ENCODE data around the gene CSF1. TPM values are rescaled to one million over a fixed set of nuclear protein-coding genes. Genes with fewer than 3 reads are reported as not detected.
"Not testable (repeated sequence)": the region's sequence is repeated elsewhere in the genome, so short reads cannot be mapped to it uniquely, and the experiment has no call there.

CSF1 gene, protein sequence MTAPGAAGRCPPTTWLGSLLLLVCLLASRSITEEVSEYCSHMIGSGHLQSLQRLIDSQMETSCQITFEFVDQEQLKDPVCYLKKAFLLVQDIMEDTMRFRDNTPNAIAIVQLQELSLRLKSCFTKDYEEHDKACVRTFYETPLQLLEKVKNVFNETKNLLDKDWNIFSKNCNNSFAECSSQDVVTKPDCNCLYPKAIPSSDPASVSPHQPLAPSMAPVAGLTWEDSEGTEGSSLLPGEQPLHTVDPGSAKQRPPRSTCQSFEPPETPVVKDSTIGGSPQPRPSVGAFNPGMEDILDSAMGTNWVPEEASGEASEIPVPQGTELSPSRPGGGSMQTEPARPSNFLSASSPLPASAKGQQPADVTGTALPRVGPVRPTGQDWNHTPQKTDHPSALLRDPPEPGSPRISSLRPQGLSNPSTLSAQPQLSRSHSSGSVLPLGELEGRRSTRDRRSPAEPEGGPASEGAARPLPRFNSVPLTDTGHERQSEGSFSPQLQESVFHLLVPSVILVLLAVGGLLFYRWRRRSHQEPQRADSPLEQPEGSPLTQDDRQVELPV
- 13.8 and 42.1 TPM in 2 replicates for total RNA-seq (2014; rRNA removed; shearing (Covaris generic); ENCODE audit: low replicate concordance)

DNA sequence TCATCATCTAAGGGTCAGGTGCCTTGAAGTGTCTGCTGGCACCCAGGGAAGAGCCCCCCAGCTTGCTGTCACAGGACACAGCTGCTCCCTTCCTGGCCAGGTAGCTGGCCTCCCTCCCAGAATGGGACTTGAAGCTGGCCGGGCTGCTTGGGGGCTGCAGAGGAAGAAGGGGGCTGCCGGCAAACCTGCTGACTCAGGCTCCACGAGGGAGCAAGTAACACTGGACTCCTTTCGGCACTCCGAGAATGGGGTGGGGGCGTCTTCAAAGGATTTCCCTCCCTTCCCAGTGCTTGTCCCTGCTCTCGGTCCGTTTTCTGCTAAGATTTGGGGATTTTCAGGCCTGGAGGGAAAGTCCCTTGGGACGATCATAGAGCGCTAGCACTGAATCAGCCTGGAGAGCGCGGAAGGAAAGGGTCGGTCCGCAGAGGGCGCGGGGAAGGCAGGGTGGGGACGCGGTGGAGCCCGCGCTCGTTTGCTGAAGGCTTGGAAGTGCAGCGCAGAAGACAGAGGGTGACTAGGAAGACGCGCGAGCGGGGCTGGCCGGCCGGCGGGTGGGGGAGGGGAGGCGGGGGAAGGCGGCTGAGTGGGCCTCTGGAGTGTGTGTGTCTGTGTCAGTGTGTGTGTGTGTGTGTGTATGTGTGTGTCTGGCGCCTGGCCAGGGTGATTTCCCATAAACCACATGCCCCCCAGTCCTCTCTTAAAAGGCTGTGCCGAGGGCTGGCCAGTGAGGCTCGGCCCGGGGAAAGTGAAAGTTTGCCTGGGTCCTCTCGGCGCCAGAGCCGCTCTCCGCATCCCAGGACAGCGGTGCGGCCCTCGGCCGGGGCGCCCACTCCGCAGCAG is at the start of gene CSF1:
TSS of gene CSF1 (plus strand) at position 727 of the 840 bp plus-strand sequence. CDS start 175 bp downstream, outside the sequence.
- DNase-seq (ENCODE audit: low read depth), result peak; percentile 70
- in situ Hi-C loops (cut with HindIII; ENCODE audit: low pct_unique_long_range_greater_than_20kb, low sequenced_read_pairs), result no loop called here

DNA sequence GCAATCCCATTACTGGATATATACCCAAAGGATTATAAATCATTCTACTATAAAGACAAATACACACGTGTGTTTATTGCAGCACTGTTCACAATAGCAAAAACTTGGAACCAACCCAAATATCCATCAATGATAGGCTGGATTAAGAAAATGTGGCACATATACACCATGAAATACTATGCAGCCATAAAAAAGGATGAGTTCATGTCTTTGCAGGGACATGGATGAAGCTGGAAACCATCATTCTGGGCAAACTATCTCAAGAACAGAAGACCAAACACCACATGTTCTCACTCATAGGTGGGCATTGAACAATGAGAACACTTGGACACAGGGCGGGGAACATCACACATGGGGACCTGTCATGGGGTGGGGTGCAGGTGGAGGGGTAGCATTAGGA is 49.0 kb upstream of the CSF1 start:
- DNase-seq (ENCODE audit: low read depth); in situ Hi-C loops (cut with HindIII; ENCODE audit: low pct_unique_long_range_greater_than_20kb, low sequenced_read_pairs): not testable (repeated sequence)

DNA sequence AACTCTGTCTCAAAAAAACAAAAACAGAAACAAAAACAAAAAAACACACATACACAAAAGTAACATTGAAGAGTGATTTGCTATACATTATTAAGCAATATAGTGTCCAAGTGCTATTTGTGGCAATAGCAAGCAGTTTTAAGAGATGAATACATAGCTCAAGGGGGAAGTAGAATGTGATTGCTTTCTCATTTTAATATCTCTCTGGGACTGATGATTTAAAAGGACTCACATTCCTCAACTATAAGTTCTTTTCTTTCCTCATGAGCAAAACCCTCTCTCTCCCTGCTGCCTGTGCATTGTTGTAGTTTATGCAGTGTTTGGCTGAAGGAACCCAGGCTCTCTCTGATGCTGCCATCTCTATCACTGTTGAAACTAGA is 47.0 kb upstream of the CSF1 start:
- in situ Hi-C loops (cut with HindIII; ENCODE audit: low pct_unique_long_range_greater_than_20kb, low sequenced_read_pairs), result no loop called here
- no peak for DNase-seq (ENCODE audit: low read depth)

DNA sequence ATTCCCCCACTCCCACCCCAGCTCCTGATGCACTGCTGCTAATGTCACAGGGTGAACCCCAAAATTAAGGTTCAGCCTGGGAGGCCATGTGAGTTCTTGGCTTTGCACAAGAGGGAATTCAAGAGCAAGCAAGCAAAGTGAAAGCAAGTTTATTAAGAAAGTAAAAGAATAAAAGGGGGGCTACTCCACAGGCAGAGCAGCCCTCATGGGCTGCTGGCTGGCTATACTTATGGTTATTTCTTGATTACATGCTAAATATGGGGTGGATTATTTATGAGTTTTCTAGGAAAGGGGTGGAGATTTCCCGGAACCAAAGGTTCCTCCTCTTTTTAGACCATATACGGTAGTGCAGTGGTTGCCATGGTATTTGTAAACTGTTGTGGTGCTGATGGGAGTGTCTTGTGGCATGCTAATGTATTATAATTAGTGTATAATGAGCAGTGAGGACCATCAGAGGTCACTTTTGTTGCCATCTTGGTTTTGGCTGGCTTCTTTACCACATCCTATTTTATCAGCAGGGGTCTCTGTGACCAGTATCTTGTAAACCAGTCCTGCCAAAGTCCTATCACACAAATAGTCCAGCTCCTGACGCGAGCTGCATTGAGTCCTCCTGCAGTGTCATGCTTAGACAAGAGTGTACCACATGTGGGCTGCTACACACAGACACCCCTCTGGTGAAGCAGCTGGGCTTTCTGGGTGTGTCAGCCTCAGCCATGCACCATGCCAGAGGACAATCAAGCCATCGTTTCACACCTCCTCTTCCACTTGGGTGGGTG is 46.4 kb upstream of the CSF1 start:
- DNase-seq (ENCODE audit: low read depth), result no peak
- in situ Hi-C loops (cut with HindIII; ENCODE audit: low pct_unique_long_range_greater_than_20kb, low sequenced_read_pairs), result no loop called here

DNA sequence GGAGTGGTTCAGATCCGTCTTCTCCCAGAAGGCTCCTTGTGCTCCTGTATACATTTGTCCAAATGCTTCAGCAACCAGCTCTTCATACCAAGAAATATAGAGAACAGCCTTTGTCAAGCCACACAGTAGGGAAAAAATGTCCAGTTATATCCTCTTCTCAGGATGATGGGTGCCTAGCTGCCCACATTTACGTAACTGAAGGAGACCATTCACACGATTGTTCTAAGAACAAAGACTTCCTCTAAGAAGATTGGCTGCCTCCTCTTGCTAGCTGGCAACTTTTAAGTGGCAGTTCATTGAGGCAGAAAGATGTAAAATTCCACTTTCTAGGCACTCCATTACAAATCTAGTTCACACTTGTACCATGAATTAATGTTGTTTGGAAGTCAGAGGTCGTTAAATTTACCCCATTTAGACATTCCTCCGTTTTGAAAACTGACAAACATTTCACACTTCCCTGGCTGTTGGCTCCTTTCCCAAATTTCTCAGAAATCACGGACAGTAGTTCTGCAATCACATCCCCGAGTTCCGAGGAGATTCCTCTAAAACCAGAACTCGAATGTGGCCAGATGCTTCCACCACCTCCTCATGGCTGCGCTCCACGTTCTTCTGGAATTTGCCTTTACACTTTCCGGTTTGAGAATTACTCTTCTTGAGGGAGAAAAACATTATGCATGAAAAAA is 45.6 kb upstream of the CSF1 start:
- in situ Hi-C loops (cut with HindIII; ENCODE audit: low pct_unique_long_range_greater_than_20kb, low sequenced_read_pairs), result no loop called here
- DNase-seq (ENCODE audit: low read depth), result no peak

DNA sequence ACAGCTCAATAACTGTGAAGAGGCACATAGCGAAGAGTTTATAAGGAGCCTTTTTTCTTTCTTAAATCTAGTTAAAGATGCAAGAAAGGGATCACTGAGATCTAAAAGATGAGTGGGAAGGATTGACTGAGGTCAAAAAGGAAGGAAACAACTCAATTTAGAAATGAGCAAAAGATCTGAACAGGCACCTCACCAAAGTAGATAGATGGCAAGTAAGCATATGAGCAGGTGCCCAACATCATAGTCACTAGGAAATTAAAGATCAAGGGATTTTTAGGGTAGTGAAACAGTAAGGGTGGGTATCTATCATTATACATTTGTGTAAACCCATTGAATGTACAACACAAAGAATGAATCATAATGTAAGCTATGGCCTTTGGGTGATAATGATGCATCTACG is 44.6 kb upstream of the CSF1 start:
- in situ Hi-C loops (cut with HindIII; ENCODE audit: low pct_unique_long_range_greater_than_20kb, low sequenced_read_pairs), result no loop called here
- no peak for DNase-seq (ENCODE audit: low read depth)

DNA sequence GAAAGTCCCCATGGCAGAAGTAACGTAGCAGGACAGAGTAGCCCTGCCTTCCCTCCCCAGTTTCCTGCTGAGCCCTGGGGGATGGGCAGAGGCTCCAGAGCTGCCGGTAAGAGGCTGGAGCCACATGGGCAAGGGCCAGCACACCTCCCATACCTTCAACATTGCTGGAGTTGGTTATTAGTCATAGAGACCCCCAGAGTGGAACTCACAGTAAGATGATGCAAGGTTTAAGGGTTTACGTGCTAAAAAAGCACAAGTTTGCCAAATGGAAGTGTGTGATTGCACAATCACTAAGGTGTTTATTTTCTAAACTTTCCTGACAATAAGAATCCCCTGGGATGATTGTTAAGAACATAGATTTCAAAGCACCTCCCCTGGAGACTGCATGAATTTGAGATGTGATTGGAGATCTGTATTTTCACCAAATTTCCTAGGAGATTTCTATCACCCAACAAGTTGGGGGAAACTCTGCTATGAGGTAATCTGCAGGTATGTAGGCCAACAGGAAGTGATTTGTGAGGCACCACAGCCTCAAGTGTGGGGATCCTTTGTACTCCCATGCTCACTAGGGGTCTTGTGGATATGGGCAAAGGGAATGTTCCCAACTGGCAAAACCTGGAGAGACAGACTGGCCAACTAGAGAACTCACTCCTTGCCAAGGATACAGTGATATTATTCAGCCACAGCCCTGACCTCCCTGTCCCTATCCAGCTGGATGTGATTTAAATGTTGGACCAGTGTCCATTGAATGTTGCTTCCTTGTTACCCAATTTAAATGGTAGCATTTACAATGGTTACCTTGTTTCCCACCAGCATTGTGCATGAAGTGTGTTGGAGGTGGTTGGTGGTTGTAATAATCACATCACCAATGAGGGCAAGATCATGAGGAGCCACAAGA is 37.1 kb upstream of the CSF1 start:
- no peak for DNase-seq (ENCODE audit: low read depth)
- in situ Hi-C loops (cut with HindIII; ENCODE audit: low pct_unique_long_range_greater_than_20kb, low sequenced_read_pairs), result no loop called here

DNA sequence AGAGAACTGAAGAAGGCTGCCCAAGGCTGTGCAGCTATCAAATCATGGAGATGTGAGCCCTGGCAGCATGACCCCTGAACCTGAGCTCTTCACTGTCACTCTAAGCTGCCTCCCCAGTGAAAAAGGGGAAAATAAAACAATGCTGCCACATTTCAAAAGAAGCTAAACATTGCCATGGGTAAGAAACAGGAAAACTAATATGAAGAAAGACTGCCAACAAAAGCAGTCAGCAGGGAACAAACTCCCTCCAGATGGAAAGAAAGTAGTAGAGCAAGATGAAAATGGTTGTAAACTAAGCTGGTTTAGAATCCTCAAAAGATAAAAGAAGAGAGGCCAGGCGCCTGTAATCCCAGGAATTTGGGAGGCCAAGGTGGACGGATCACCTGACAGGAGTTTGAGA is 36.2 kb upstream of the CSF1 start:
- in situ Hi-C loops (cut with HindIII; ENCODE audit: low pct_unique_long_range_greater_than_20kb, low sequenced_read_pairs), result no loop called here
- no peak for DNase-seq (ENCODE audit: low read depth)

DNA sequence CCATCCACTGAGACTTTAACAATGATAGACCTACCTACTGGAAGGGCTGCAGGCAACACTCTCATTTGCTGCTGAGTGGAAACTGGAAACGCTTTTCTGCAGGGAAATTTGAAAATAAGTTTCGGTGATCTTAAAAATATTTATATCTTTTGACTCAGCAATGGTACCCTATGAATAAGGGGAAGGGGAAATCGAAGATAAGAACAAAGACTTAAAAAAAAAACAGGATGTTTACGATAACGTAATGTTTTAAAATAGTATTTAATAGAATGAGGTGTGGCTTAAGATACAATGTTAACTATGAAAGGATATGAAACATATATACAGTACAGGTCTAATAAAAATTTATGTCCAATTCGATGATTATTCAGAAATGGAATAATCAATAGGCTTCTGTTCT is 34.8 kb upstream of the CSF1 start:
- DNase-seq (ENCODE audit: low read depth), result no peak
- in situ Hi-C loops (cut with HindIII; ENCODE audit: low pct_unique_long_range_greater_than_20kb, low sequenced_read_pairs), result no loop called here

DNA sequence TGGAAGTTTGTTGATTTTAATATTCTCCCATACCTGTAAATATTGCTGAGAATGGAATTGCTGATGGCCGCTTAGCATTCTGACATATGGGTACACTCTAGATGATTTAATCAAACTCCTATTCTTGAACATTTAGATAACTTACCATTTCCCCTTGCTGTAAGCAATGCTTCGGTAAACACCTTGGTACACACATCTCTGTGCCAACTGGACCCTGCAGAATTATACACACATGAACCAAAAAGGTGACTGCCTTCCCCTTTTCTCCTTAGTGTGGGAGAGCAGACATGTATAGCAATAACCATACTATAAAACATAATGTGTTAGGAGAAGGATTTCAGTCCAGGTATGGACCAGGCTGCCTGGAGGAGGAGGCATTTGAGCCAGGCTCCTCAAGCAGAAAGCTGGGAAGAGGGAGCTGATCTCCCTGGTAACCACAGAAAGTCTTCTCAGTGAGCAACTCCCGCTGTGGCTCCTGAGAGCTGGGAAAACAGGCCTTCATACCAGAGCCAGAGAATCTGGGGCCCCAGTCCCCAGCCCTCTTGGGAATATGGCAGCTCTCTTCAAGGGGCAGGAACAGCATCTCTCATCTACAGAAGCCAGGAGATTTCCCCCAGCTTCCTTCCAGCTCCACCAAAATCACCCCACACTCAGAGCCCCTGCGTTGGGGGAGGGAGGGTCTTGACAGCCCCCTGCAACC is 33.9 kb upstream of the CSF1 start:
- in situ Hi-C loops (cut with HindIII; ENCODE audit: low pct_unique_long_range_greater_than_20kb, low sequenced_read_pairs), result no loop called here
- no peak for DNase-seq (ENCODE audit: low read depth)

DNA sequence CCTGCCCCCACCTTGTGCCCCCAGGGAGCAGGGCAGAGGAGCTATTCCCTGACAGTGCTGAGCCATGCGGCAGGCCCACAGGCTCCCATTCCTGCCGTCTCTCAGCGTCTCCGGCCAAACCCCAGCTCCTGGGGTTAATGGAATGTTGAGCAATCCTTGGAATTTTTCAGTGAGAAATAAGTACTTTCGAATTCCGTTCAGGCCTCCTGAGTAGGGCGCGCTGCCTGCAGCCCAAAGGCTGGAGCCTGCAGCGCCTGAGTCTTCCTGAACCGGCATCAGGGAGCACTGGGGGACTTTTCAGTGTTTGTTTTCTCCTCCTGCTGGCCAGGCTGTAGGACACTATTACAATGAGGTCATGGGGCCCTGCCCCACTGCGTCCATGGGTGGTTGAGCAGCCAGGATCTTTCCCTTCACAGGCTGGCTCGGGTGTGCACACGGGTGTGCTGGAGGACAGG is 33.3 kb upstream of the CSF1 start:
- in situ Hi-C loops (cut with HindIII; ENCODE audit: low pct_unique_long_range_greater_than_20kb, low sequenced_read_pairs), result no loop called here
- DNase-seq (ENCODE audit: low read depth), result peak; percentile 89

DNA sequence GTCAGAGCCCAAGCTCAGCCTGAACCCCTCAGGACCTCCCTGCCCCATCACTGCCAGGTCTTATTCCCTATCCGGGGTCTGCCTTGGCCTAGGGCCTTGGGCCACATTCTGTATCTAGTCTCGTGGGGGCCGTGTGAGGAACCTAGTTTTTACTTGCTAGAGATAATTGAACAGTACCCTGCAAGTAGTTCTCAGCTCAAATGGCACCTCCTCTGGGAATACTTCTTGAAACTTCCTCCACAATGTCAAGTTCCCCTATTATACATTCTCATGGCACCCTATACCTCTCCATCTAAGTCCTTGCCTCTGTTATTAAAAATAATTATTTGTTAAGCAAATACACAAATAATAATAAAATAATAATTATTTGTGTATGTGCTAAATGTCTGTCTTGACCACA is 32.9 kb upstream of the CSF1 start:
- no peak for DNase-seq (ENCODE audit: low read depth)
- in situ Hi-C loops (cut with HindIII; ENCODE audit: low pct_unique_long_range_greater_than_20kb, low sequenced_read_pairs), result no loop called here

DNA sequence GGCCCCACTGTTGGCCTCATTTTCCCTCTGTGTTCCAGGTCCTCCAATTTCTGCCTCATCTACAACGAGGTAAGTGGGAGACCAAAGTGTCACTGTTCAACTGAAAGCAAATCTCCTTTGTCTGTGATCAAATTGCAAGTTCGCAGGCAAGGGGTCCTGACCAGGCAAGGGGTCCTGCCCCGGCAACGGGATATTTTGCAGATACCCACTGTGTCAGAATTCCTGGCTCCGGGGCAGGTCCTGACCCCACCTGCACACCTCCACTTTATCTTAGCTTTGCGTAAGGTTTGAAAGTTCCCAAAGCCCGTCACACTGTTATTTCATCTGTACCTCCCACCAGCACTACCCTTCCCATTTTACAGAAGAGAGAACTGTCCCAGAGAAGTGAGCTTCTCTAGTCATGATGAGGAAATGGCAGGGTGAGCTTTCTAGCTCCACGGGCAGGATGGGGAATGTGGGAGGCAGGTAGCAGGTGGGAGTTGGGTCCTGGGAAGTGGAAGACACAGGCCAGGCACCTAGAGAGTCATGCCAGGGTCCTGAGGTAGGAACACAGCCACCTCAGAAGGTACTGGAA is 32.0 kb upstream of the CSF1 start:
- no peak for DNase-seq (ENCODE audit: low read depth)
- in situ Hi-C loops (cut with HindIII; ENCODE audit: low pct_unique_long_range_greater_than_20kb, low sequenced_read_pairs), result no loop called here

DNA sequence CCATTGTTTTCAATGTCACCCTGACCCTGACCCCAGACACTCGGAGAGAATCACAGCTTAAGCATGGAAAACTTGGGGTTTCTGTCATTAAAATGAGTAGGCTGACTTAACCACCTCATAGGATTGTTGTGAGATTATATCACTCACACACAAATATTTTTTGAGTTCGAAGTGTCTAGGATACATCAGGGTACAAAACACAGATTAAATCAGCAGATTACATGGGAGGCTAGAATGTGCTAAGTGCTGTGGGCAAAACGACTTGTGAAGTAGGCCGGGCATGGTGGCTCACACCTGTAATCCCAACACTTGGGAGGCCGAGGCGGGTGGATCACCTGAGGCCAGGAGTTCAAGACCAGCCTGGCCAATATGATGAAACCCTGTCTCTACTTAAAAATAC is 31.3 kb upstream of the CSF1 start:
- in situ Hi-C loops (cut with HindIII; ENCODE audit: low pct_unique_long_range_greater_than_20kb, low sequenced_read_pairs); DNase-seq (ENCODE audit: low read depth): not testable (repeated sequence)

DNA sequence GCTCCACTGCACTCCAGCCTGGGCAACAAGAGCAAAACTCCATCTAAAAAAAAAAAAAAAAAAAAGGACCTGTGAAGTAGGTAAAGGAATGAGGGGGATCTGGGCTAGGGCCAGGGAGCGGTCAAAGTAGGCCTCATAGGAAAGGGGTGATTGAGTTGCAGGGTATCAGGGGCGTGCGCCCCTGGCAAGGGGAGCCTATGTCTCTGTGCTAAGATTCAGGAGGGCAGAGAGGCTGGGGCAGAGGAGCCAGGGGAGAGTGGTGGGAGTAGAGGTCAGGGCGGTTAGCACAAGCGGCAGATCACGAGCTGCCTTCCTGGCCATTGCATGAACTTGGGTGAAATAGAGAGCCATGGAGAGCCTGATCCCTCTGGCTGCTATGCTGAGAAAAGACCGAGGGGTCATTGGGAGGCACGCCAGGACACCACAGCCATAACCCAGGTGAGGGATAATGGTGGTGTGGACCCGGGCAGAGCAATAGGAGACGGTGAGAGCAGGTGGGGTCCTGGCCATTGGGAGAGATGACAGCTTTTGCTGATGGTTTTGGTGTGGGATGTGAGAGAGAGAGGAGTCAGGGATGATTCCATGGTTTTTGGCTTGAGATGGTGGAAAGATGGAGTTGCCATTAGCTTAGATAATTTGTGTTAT is 30.6 kb upstream of the CSF1 start:
- no peak for DNase-seq (ENCODE audit: low read depth)
- in situ Hi-C loops (cut with HindIII; ENCODE audit: low pct_unique_long_range_greater_than_20kb, low sequenced_read_pairs), result no loop called here

All from Caki2 (cell line).